BE2C (cell line): ENCODE data around the gene KIF7.
"Not testable (repeated sequence)": the region's sequence is repeated elsewhere in the genome, so short reads cannot be mapped to it uniquely, and the experiment has no call there.

Experiments
- DNase-seq: peaks from one replicate; pipeline ENCODE4 v3.0.0-alpha.2; 2020
- H3K27me3 ChIP-seq: fragments of 250-450 bp; sonication (Bioruptor Pico); 2 replicates; pipeline ENCODE4 v1.5.1; 2020; ENCODE audit warnings: mild to moderate bottlenecking
- H3K36me3 ChIP-seq: fragments of 250-450 bp; sonication (Bioruptor Pico); 2 replicates; pipeline ENCODE4 v1.5.1; 2020; ENCODE audit warnings: mild to moderate bottlenecking
- H3K4me1 ChIP-seq: fragments of 250-450 bp; sonication (Bioruptor Pico); 2 replicates; pipeline ENCODE4 v1.5.1; 2020
- H3K4me3 ChIP-seq: 2 replicates; pipeline ENCODE4 v1.5.1; 2011; ENCODE audit warnings: low read depth, low read length
- H3K9me3 ChIP-seq: fragments of 250-450 bp; sonication (Bioruptor Pico); 2 replicates; pipeline ENCODE4 v1.5.1; 2020
- TF ChIP-seq, protein P1 (sequence below): IDR thresholded peaks from 2 replicates; pipeline ENCODE4 v1.5.1; 2012; ENCODE audit warnings: mild to moderate bottlenecking, low read depth, low read length

KIF7 gene

DNA sequence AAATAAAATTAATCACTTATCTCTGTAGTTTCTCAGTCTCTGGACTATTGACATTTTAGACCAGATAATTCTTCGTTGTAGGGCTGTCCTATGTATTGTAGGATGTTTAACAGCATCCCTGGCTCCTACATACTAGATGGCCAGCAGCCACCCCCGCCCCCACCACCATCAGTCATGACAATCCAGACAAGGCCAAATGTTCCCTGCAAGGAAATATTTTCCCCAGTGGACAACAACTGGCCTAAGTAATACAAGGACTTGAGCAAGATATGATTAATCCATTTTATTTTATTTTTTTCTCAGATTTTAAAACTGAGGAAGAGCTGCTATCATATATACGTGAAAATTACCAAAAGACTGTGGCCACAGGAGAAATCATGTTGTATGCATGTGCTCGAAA lies 56.2 kb downstream of the KIF7 start:
- DNase-seq, result no peak
- Histone ChIP-seq H3K36me3 (peaks cover 93% of the 10 kb centered on the region), H3K9me3 (no peaks in the 10 kb centered on the region), H3K27me3 (no peaks in the 10 kb centered on the region), H3K4me3 (no peak overlapping the region), H3K4me1 (no peaks in the 10 kb centered on the region)
- TF ChIP-seq, protein P1, sequence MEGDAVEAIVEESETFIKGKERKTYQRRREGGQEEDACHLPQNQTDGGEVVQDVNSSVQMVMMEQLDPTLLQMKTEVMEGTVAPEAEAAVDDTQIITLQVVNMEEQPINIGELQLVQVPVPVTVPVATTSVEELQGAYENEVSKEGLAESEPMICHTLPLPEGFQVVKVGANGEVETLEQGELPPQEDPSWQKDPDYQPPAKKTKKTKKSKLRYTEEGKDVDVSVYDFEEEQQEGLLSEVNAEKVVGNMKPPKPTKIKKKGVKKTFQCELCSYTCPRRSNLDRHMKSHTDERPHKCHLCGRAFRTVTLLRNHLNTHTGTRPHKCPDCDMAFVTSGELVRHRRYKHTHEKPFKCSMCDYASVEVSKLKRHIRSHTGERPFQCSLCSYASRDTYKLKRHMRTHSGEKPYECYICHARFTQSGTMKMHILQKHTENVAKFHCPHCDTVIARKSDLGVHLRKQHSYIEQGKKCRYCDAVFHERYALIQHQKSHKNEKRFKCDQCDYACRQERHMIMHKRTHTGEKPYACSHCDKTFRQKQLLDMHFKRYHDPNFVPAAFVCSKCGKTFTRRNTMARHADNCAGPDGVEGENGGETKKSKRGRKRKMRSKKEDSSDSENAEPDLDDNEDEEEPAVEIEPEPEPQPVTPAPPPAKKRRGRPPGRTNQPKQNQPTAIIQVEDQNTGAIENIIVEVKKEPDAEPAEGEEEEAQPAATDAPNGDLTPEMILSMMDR, result no peak

DNA sequence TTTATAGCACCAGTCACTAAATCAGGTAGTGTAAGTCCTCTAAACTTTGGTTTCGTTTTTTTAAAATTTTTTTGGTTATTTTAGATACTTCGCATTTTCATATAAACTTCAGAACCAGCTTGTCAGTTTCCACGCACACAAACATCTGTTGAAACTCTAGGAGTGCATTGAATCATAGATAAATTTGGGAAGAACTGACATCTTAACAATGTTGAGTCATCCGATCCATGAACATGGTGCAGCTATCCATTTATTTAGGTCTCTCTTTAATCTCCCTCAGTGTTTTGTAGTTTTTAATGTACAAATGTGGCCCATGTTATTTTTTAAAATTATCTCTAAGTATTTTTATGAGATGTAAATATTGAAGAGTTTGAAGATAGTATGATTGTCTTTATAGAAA lies 62.2 kb downstream of the KIF7 start:
- H3K4me3 ChIP-seq, result no peak overlapping the region
- no peaks in the 10 kb centered on the region for H3K4me1 ChIP-seq
- H3K27me3 ChIP-seq, result no peaks in the 10 kb centered on the region
- DNase-seq, result no peak
- H3K36me3 ChIP-seq, result peaks cover 85% of the 10 kb centered on the region
- TF ChIP-seq, protein P1, result no peak
- no peaks in the 10 kb centered on the region for H3K9me3 ChIP-seq

DNA sequence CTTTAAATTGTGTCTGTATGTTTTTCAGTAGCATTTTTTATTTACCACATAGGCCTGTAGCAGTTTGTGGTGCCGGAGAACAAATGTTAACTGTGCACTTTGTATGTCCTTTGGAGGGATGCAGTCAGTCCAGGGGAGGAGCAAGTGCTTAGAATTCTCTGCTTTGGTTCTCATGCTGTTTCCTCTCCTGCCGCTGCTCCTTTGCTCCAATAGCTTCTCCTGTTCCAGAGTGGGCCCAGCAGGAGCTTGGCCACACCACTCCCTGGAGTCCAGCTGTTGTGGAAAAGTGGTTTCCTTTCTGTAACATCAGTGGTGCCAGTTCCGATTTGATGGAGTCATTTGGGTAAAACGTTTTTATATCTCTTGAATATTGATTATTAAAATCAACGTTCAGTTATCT lies 63.4 kb downstream of the KIF7 start:
- no peak overlapping the region for H3K4me3 ChIP-seq
- no peaks in the 10 kb centered on the region for H3K4me1 ChIP-seq
- TF ChIP-seq, protein P1, result no peak
- no peaks in the 10 kb centered on the region for H3K9me3 ChIP-seq
- DNase-seq, result no peak
- no peaks in the 10 kb centered on the region for H3K27me3 ChIP-seq
- H3K36me3 ChIP-seq, result peaks cover 88% of the 10 kb centered on the region

DNA sequence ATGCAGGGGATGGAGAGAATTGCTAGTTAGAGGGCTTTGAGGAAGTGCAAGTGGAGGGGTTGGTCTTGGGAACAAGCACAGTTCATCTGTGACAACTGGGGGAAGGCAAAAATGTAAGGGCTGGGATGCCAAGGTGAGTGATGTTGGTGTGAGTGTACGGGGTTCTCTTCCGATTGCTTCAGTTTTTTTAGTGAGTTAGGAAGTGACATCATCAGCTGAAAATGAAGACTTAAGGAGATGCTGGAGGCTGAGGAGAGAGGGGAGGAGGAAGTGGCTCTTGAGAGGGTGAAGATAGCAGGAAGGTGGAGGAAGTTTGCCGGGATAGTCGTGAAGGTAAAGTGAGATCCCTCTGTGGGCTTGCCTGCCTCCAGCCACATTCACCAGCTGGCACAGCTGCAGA lies 67.3 kb downstream of the KIF7 start:
- peaks cover 92% of the 10 kb centered on the region for H3K36me3 ChIP-seq
- H3K4me3 ChIP-seq, result no peak overlapping the region
- no peak for DNase-seq
- TF ChIP-seq, protein P1, result no peak
- no peaks in the 10 kb centered on the region for H3K4me1 ChIP-seq
- H3K27me3 ChIP-seq, result no peaks in the 10 kb centered on the region
- no peaks in the 10 kb centered on the region for H3K9me3 ChIP-seq

DNA sequence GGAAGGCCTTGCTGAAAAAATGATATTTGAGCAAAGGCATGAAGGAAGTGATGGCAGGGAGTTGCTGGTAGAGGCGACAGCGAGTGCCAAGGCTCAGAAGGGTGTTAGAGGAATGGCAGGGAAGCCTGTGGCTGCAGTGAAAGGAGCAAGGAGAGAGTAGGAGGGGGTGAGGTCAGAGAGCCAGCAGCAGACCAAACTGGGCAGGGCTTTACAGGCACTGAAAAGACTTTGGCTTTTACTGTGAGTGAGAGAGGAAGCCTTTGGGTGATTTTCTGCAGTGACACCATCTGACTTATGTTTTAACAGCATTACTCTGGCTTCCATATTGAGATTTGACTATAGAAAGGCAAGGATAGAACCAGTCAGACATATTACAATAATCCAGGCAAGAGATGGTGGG lies 68.6 kb downstream of the KIF7 start:
- H3K27me3 ChIP-seq, result no peaks in the 10 kb centered on the region
- no peak for DNase-seq
- no peak overlapping the region for H3K4me3 ChIP-seq
- H3K4me1 ChIP-seq, result no peaks in the 10 kb centered on the region
- peaks cover 91% of the 10 kb centered on the region for H3K36me3 ChIP-seq
- H3K9me3 ChIP-seq, result no peaks in the 10 kb centered on the region
- TF ChIP-seq, protein P1, result no peak

DNA sequence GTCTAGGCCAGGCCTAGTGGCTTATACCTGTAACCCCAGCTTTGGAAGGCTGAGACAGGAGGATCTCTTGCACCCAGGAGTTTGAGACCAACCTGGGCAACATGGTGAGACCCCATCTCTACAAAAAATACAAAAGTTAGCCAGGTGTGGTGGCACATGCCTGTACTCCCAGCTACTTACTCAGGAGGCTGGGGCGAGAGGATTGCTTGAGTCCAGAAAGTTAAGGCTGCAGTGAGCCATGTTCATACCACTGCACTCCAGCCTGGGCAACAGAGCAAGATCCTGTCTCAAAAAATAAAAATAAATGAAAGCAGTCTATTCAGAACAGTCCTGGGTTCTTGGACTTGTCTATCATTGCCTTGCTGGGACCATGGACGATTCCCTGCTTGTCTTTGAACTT lies 74.5 kb downstream of the KIF7 start:
- not testable (repeated sequence) for H3K4me1 ChIP-seq, H3K9me3 ChIP-seq, DNase-seq, H3K27me3 ChIP-seq, H3K4me3 ChIP-seq
- peaks cover 62% of the 10 kb centered on the region for H3K36me3 ChIP-seq

DNA sequence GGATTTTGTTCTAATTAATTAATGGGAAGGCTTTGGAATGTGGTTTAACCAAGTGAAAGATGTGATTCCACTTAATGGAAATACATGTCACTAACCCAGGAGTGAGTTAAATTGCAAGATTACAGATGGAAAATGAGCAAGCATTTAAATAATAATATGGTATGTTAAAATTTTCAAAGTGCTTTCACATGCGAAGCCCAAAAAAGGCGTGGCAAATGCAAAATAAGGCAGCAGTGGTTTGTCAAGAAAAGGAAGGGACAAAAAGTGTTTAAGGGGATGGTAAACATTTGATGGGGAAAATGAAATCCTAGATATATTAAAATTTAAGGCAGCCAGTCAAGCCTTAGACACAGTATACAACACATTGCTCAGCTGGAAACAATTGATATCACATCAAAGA lies 77.1 kb downstream of the KIF7 start:
- no peak for DNase-seq
- Histone ChIP-seq H3K36me3 (peaks cover 36% of the 10 kb centered on the region), H3K4me3 (peak overlapping the region; percentile 92), H3K4me1 (no peaks in the 10 kb centered on the region), H3K27me3 (no peaks in the 10 kb centered on the region), H3K9me3 (no peaks in the 10 kb centered on the region)
- TF ChIP-seq, protein P1, result no peak
